GM19397 (cell line): ENCODE measurements around the gene MAB21L4.

ENCODE experiments used
- ATAC-seq: cut with Tn5 transposase; IDR thresholded peaks from one replicate; pipeline ENCODE4 v1.9.1; 2021; ENCODE audit warnings: mild to moderate bottlenecking, moderate library complexity; ENCODE audit not compliant: unreplicated experiment

MAB21L4 gene

GRCh38 chr2:240913810-240914644 is 18.1 kb upstream of the MAB21L4 start:
- ATAC-seq = no peak

GRCh38 chr2:240912878-240913809 is 17.2 kb upstream of the MAB21L4 start:
- ATAC-seq = no peak

GRCh38 chr2:240911641-240912265 is 15.8 kb upstream of the MAB21L4 start:
- ATAC-seq = no peak

- ATAC-seq = no peak
Observed at GRCh38 chr2:240909216-240909974, 13.4 kb upstream of the MAB21L4 start.

GRCh38 chr2:240906911-240907590 is 11.1 kb upstream of the MAB21L4 start:
- ATAC-seq = no peak

- no peak for ATAC-seq
Observed at GRCh38 chr2:240906141-240906910, 10.4 kb upstream of the MAB21L4 start, which contains the start of gene CROCC2. Gene CROCC2, plus strand, starts transcription at chr2:240906336. Its CDS starts 178 bp downstream, at chr2:240906514.

- no peak for ATAC-seq
Observed at GRCh38 chr2:240905176-240905781, 9.3 kb upstream of the MAB21L4 start.

- ATAC-seq = no peak
Observed at GRCh38 chr2:240904216-240905175, 8.5 kb upstream of the MAB21L4 start.

- no peak for ATAC-seq
Observed at GRCh38 chr2:240903191-240904060, 7.5 kb upstream of the MAB21L4 start.

- no peak for ATAC-seq
Observed at GRCh38 chr2:240902615-240903041, 6.7 kb upstream of the MAB21L4 start.

- no peak for ATAC-seq
Observed at GRCh38 chr2:240901986-240902614, 6.1 kb upstream of the MAB21L4 start.

GRCh38 chr2:240900141-240900860 is 4.3 kb upstream of the MAB21L4 start:
- no peak for ATAC-seq

- ATAC-seq = no peak
Observed at GRCh38 chr2:240899468-240899865, 3.5 kb upstream of the MAB21L4 start.

GRCh38 chr2:240898731-240899467 is 2.9 kb upstream of the MAB21L4 start:
- ATAC-seq = no peak
